PC-3 (cell line): ENCODE data around the gene RER1. TPM values are rescaled to one million over a fixed set of nuclear protein-coding genes. Genes with fewer than 3 reads are reported as not detected.

ENCODE experiments used
- ATAC-seq: fragments of 200-7000 bp; cut with Tn5 transposase; 2 replicates; pipeline ENCODE4 v1.9.1; 2020; ENCODE audit warnings: mild to moderate bottlenecking, moderate library complexity
- BruUV-seq: library from RNA; stranded (reverse); fragments of 400-500 nt; replicated peaks from 2 replicates; lab custom pipeline; 2021; lab: Mats Ljungman, UMichigan
- CTCF ChIA-PET: fragments of 300-600 bp; sonication (Branson Sonifier 250); formaldehyde crosslinking; loops from one replicate; lab custom pipeline; 2022; ENCODE audit warnings: antibody characterized with exemption; lab: Charles Lee
- POLR2A ChIA-PET: fragments of 300-600 bp; sonication (Branson Sonifier 250); formaldehyde crosslinking; loops from one replicate; lab custom pipeline; 2022; ENCODE audit warnings: antibody characterized with exemption; ENCODE audit not compliant: unreplicated experiment; lab: Charles Lee
- DNase-seq: peaks from one replicate; pipeline ENCODE4 v3.0.0-alpha.2; 2015
- H2AFZ ChIP-seq: fragments of 300-600 bp; sonication (generic); 2 replicates; pipeline ENCODE4 v1.6.0; 2016; ENCODE audit warnings: antibody characterized with exemption, low read length
- H3F3A ChIP-seq: fragments of 300-600 bp; sonication (generic); one replicate; pipeline ENCODE4 v1.6.0; 2017; ENCODE audit warnings: antibody characterized with exemption, low read length, control low read depth, mild to moderate bottlenecking; ENCODE audit not compliant: unreplicated experiment
- H3K27ac ChIP-seq: fragments of 300-600 bp; sonication (generic); 2 replicates; pipeline ENCODE4 v1.5.1; 2016; ENCODE audit warnings: mild to moderate bottlenecking, low read length
- H3K27me3 ChIP-seq: fragments of 300-600 bp; sonication (generic); 2 replicates; pipeline ENCODE4 v1.6.1; 2016; ENCODE audit warnings: low read length, mixed read lengths
- H3K36me3 ChIP-seq: fragments of 300-600 bp; sonication (generic); 2 replicates; pipeline ENCODE4 v1.6.1; 2016; ENCODE audit warnings: low read depth, mixed run types, low read length, mixed read lengths
- H3K4me1 ChIP-seq: fragments of 300-600 bp; sonication (generic); 2 replicates; pipeline ENCODE4 v1.5.1; 2016; ENCODE audit warnings: low read length; ENCODE audit not compliant: insufficient read depth
- H3K4me2 ChIP-seq: fragments of 300-600 bp; sonication (generic); 2 replicates; pipeline ENCODE4 v1.6.0; 2016; ENCODE audit warnings: low read length
- H3K4me3 ChIP-seq: fragments of 300-600 bp; sonication (generic); 2 replicates; pipeline ENCODE4 v1.5.1; 2016; ENCODE audit warnings: mild to moderate bottlenecking, low read length, mixed read lengths
- H3K79me2 ChIP-seq: fragments of 300-600 bp; sonication (generic); 2 replicates; pipeline ENCODE4 v1.6.1; 2017; ENCODE audit warnings: low read length, mixed read lengths
- H3K9ac ChIP-seq: fragments of 300-600 bp; sonication (generic); 2 replicates; pipeline ENCODE4 v1.6.0; 2016; ENCODE audit warnings: mild to moderate bottlenecking, low read length
- H3K9me2 ChIP-seq: fragments of 300-600 bp; sonication (generic); replicated peaks from 2 replicates; pipeline ENCODE4 v1.6.1; 2016; ENCODE audit warnings: mixed run types, low read length, mixed read lengths
- H3K9me3 ChIP-seq: fragments of 300-600 bp; sonication (generic); 2 replicates; pipeline ENCODE4 v1.6.1; 2016; ENCODE audit warnings: low read length, mixed read lengths
- H4K20me1 ChIP-seq: fragments of 300-600 bp; sonication (generic); 2 replicates; pipeline ENCODE4 v1.6.1; 2016; ENCODE audit warnings: low read length, mixed read lengths
- CTCF ChIP-seq: fragments of 300-600 bp; sonication (generic); conservative IDR thresholded peaks from 2 replicates; pipeline ENCODE4 v1.5.1; 2017; ENCODE audit warnings: antibody characterized with exemption, low read depth, mild to moderate bottlenecking, low read length
- EZH2 ChIP-seq: fragments of 300-600 bp; sonication (generic); IDR thresholded peaks from one replicate; pipeline ENCODE4 v1.6.1; 2017; ENCODE audit warnings: antibody characterized with exemption, mild to moderate bottlenecking, low read length; ENCODE audit not compliant: unreplicated experiment
- EZH2phosphoT487 ChIP-seq: fragments of 300-600 bp; sonication (generic); IDR thresholded peaks from 2 replicates; pipeline ENCODE4 v1.6.1; 2018; ENCODE audit warnings: mild to moderate bottlenecking, antibody characterized with exemption, low read length, borderline replicate concordance
- intact Hi-C: fragments of 100-400 bp; cut with micrococcal nuclease; formaldehyde crosslinking; loops from 2 replicates; pipeline ENCODE4 v1.9.0; 2023
- total RNA-seq: library from RNA; depleted of rRNA; stranded (reverse); fragments of >200 nt; gene quantifications from 2 replicates; pipeline ENCODE4 v1.2.3, GENCODE V29; 2014

Gene RER1
- total RNA-seq, 1 experiment from 2014 or later: 160 TPM

DNA sequence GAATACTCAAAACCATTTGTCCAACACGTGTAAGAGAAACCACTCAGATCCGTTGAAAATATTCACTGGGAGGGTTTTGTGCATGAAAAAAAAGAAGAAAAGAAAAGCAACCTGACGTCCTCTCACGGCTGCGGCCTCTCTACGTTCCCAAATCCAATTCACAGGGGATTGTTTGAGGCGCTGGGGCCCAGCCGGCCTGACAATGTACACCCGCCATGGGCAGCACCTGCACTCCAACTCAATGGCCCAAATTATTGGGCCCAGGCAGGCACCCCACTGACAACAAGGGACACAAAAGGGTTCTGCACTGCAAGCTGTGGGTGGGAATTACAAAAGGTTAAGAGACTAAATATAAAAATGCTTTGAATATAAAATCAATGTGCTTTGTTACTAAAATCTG lies 41.8 kb upstream of the RER1 start:
- Histone ChIP-seq H3K9me3 (no peaks in the 10 kb centered on the region), H3K27me3 (no peaks in the 10 kb centered on the region), H3K4me1 (no peaks in the 10 kb centered on the region), H3K27ac (no peak overlapping the region), H3K36me3 (no peaks in the 10 kb centered on the region), H3K9ac (no peak overlapping the region), H4K20me1 (no peaks in the 10 kb centered on the region), H2AFZ (no peak overlapping the region), H3K4me2 (no peak overlapping the region), H3K79me2 (no peaks in the 10 kb centered on the region), H3K4me3 (no peak overlapping the region), H3F3A (no peaks in the 10 kb centered on the region), H3K9me2 (no peaks in the 10 kb centered on the region)
- BruUV-seq: no TSS peak
- POLR2A ChIA-PET: no interaction called here
- CTCF ChIA-PET: no interaction called here
- no peak for DNase-seq
- TF ChIP-seq CTCF (no peak), EZH2 (no peak), EZH2phosphoT487 (no peak)
- ATAC-seq: no peak
- intact Hi-C loops: no loop called here

GRCh38 chr1:2350501-2350900 lies 41.1 kb upstream of the RER1 start:
- Histone ChIP-seq H4K20me1 (no peaks in the 10 kb centered on the region), H2AFZ (no peak overlapping the region), H3K4me2 (no peak overlapping the region), H3K27ac (no peak overlapping the region), H3F3A (no peaks in the 10 kb centered on the region), H3K36me3 (no peaks in the 10 kb centered on the region), H3K79me2 (no peaks in the 10 kb centered on the region), H3K9me3 (no peaks in the 10 kb centered on the region), H3K27me3 (no peaks in the 10 kb centered on the region), H3K4me3 (no peak overlapping the region), H3K4me1 (no peaks in the 10 kb centered on the region), H3K9ac (no peak overlapping the region), H3K9me2 (no peaks in the 10 kb centered on the region)
- intact Hi-C loops: no loop called here
- TF ChIP-seq EZH2: no peak
- ChIA-PET CTCF (no interaction called here), POLR2A (no interaction called here)
- no TSS peak for BruUV-seq
- ATAC-seq (no peak), DNase-seq (no peak)

DNA sequence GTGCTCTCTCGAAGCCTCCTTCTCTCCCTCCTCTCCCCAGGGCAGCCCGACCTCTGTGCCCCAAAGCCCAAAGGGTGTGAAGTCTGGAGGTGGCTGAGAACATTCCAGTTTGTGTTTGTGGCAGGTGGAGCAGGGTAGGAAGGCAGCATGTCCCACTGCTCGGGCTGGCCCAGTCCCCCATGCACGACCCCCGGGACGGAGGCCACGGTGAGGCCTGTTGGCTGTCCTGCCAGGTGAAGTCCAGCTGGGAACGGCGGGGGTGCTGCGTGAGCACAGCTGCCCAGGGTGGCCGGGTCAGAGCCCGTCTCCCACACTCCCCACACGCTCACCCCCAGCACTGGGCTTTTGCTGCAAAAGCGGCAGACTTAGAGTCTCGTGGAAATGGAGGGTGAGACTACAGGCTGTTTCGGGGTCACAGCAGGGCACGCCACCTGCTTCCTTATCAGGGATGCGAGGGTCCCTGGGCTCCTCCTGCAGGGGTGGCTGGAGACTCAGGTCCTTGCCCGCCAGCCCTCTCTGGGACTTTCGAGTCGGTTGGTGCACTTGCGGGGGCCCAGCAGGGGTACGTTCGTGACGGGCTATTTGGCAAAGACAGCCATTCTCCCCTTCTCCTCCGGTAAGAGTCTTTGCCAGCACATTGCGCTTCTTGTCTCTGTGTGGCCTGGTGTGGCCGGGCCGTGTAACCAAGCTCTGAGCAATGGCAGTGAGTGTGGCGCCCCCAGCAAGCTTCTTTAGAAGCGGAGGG lies 40.6 kb upstream of the RER1 start:
- no peak overlapping the region for H3K9ac ChIP-seq
- ChIA-PET CTCF (no interaction called here), POLR2A (no interaction called here)
- DNase-seq: no peak
- intact Hi-C loops: no loop called here
- no peak overlapping the region for H2AFZ ChIP-seq
- H3K27ac ChIP-seq: no peak overlapping the region
- H3K4me1 ChIP-seq: no peaks in the 10 kb centered on the region
- no peaks in the 10 kb centered on the region for H3K36me3 ChIP-seq
- no peak overlapping the region for H3K4me2 ChIP-seq
- no peaks in the 10 kb centered on the region for H3F3A ChIP-seq
- ATAC-seq: no peak
- no peak overlapping the region for H3K4me3 ChIP-seq
- H3K9me2 ChIP-seq: no peaks in the 10 kb centered on the region
- no peak for TF ChIP-seq EZH2phosphoT487
- no peak for TF ChIP-seq CTCF
- TF ChIP-seq EZH2: no peak
- no peaks in the 10 kb centered on the region for H3K27me3 ChIP-seq
- no peaks in the 10 kb centered on the region for H4K20me1 ChIP-seq
- no peaks in the 10 kb centered on the region for H3K79me2 ChIP-seq
- no TSS peak for BruUV-seq
- H3K9me3 ChIP-seq: no peaks in the 10 kb centered on the region
